GM18517 (cell line): ENCODE measurements around the gene AARSD1.
"Not testable (repeated sequence)": the region's sequence is repeated elsewhere in the genome, so short reads cannot be mapped to it uniquely, and the experiment has no call there.

Source experiments
- ATAC-seq: cut with Tn5 transposase; IDR thresholded peaks from one replicate; pipeline ENCODE4 v1.9.1; 2021; ENCODE audit warnings: mild to moderate bottlenecking, moderate library complexity; ENCODE audit not compliant: unreplicated experiment

AARSD1 gene

DNA sequence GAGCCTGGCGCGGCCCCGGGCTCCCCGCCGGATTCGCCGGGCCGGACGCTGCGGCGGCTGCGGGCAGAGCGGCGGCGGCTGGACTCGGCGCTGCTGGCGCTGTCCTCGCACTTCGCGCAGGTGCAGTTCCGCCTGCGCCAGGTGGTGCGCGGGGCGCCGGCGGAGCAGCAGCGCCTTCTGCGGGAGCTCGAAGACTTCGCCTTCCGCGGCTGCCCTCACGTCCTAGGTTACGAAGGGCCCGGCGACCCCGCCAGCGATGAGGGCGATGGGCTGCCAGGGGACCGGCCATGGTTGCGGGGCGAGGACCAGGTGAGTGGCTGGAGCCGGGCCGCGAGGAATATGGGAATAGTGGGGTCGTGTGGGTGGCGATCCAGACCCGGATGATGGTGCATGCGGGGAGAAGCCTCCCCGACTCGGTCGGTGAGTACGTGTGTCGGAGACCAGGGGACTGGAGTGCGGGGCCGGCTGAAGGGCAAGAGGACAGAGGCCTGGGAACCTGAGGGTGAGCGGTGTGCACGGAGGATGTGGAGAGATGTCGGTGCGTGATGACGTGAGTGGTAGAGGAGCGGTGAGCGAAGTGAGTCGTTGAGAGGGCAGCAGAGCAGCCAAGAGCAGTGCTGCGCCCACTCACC, 16.6 kb upstream of the AARSD1 start:
- ATAC-seq = peak; percentile 49

DNA sequence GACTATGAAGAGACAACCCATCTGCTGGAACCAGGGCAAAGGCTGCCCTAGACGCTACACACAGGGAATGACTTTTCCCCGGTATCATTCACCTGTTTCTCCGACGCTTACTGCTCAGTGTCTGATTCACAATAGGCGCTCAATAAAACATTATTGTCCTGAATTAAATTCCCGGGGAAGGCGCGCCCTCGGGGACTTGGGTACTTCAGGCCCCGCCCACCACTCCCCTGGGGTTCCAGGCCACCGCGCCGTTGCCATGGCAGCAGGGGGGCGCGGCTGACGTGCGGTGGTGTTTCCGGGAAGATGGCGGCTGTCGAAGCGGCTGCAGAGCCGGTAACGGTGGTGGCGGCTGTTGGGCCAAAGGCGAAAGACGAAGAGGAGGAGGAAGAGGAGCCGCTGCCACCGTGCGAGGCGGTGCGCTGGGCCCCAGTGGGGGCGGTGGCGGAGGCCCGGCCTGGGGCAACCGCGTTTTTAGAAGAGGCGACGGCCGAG, 16.1 kb upstream of the AARSD1 start, which contains the start of gene RUNDC1:
Gene RUNDC1, plus strand, starts transcription at position 292 of the 492 bp plus-strand sequence. Its CDS starts 12 bp downstream, at position 304.
- ATAC-seq = peak; percentile 57

DNA sequence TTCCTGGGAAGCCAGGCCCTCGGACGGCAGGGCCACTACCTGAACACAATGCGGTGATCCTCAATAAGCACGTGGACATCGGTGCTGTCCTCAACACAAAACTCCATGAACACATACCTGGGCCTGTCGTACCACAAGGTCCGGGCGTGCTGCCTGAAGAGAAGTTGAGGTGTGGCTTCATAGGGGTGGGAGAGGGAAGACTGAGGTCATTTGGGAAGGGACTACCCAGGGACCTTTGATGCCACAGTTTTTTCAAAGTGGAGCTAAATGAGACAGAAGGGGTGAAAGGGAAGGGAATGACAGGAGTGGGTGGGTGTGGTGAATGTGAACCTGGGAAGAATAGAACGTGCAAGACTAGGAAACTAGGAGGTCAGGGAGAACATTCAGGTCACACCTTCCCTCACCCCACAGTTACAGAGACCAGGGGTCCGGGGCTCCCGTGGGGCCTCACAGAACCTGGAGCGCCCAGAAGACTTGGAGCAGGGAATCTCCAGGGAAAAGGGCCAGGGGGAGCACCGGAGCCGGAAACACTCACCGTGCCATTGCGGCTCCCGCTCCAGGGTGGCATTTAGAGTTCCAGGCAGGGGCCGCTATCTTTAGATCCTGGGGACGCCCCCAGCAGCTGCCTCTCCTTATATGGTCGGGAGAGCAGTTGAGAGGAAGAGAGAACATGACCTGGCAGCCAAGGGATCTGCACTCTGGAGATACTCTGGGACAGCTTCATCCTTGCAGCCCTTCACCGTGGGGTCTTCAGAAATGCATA, 15.4 kb upstream of the AARSD1 start, which contains the start of gene PTGES3L:
Gene PTGES3L, minus strand, starts transcription at position 570 of the 763 bp plus-strand sequence. Its CDS starts 27 bp downstream, at position 543.
- no peak for ATAC-seq

DNA sequence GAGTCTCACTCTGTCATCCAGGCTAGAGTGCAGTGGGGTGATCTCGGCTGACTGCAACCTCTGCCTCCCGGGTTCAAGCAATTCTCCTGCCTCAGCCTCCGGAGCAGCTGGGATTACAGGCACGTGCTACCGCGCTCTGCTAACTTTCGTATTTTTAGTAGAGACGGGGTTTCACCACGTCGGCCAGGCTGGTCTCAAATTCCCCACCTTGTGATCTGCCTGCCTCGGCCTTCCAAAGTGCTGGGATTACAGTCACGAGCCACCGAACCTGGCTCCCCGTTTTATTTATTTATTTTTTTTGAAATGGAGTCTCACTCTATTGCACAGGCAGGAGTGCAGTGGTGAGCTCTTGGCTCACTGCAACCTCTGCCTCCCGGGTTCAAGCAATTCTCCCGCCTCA, 11.4 kb upstream of the AARSD1 start:
- not testable (repeated sequence) for ATAC-seq

DNA sequence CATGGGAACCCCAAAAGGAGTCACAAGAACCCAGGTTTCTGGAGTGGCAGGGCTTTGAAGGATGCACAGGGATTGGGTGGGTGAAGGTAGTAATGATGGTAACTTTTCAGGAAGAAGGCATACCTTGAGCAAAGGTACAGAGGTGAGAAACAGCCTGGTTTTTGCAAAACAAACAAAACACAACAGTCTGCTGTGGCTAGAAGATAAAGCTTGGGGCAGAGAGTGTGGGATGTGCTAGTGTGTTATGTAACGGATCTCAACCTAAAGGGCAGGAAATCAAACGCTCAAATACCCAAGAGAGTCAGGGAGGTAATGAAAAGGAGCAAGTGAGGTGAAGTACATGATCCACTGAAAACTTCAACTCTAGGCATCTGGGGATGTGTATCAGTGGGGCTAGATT, 11.0 kb upstream of the AARSD1 start:
- no peak for ATAC-seq

DNA sequence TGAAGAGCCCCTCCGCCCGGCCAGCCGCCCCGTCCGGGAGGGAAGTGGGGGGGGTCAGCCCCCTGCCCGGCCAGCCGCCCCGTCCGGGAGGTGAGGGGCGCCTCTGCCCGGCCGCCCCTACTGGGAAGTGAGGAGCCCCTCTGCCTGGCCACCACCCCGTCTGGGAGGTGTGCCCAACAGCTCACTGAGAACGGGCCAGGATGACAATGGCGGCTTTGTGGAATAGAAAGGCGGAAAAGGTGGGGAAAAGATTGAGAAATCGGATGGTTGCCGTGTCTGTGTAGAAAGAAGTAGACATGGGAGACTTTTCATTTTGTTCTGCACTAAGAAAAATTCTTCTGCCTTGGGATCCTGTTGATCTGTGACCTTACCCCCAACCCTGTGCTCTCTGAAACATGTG, 9.1 kb upstream of the AARSD1 start:
- ATAC-seq = not testable (repeated sequence)

DNA sequence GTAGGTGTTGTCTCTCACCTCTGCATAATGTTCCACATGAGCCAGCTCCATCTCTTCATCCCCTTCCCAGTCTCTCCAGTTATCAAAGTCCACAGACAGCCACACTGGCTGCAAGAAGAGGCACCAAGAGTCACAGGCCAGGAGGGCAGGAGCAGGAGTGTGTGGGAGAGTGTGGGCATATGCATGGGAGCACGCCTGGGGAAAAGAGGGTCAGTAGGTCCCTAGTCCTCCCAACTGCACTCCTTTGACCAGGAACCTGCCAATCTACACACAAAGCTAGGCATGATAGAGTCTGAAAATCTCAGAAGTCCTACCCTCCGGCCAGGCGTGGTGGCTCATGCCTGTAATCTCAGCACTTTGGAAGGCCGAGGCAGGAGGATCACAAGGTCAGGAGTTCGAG, 7.3 kb upstream of the AARSD1 start:
- ATAC-seq = no peak

DNA sequence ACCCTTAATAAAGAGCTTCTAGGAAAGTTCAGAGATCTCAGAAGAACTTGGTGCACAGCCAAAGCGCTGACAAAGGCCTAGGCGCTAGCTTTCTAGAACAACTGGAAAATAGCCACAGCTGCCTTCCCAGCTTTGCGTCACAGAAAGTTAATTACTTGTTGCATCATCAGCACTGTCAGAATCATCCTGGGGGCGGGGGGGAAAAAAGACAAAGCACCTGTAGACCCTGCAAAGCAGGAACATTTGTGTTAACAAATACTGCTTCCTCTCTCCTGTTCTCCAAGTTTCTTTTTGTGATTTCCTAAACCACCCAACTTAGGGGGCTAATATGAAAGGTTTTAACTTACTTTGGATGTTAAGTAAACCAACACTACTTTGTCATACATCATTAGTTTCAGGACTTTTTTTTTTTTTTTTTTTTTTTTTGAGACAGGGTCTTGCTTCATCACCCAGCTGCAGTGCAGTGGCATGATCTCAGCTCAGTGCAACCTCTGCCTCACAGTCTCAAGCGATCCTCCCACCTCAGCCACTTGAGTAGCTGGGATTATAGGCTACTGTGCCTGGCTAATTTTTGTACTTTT, 4.8 kb upstream of the AARSD1 start:
- ATAC-seq = no peak

DNA sequence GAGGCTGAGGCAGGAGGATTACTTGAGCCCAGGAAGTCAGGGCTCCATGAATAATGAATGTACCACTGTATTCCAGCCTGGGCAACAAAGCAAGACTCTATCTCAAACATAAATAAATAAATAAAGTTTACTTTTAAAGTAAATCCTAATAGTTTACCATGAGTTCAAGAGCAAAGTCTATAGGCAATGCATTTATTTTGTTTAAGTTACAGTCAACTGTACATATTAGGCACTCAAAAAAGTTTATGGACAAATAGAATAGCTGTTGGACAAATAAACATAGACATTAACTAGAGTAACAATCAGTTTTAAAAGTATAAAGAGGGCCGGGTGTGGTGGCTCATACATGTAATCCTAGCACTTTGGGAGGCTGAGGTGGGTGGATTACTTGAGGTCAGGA, 3.7 kb upstream of the AARSD1 start:
- ATAC-seq = no peak

DNA sequence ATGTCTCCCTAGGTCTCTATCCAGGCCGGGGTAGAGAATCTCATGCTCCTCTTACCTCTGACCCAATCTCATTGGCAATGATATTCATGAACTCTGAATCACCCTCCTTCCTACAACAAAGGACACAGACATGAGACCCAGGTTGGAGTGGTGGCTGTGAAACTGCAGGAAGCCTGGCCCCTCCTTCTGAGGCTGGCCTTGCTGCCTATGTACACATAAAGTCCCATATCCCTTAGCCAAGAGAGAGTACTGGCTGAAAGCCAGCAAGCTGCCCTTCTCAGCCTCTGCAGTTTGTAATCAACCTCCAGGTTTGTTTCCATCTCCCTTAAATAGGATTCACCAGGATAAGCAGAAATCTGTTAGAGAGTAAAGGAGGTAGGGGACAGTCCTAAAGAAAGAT, 10.6 kb downstream of the AARSD1 start:
- ATAC-seq = no peak

DNA sequence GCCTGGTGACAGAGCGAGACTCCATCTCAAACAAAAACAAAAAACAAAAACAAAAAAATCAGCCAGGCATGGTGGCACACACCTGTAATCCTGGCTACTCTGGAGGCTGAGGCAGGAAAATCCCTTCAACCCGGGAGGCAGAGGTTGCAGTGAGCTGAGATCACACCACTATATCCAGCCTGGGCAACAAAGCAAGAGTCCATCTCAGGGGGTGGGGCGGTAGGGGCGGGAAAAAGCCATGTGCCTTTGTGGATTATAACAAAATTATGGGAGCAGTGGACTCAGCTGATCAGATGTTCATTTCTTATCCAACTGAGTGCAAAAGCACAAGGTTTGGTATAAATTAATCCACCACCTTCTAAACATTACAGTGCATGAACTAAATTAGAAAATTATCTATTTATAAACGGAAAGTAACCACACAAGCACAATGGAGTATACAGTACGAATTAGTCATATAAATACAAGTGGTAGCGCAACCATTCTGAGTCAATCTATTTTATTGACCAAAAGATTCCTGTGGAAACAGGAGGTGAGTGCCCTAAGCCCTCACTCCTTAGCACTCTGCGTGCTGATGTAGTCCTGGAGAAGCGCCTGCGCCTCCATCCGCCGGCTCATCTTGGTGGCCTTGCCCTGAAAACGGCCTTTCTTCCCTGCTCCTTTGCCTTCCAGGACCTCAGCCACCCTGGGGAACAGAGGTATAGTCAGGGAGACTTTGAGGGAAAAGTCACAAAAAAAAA, 14.0 kb downstream of the AARSD1 start:
- no peak for ATAC-seq

DNA sequence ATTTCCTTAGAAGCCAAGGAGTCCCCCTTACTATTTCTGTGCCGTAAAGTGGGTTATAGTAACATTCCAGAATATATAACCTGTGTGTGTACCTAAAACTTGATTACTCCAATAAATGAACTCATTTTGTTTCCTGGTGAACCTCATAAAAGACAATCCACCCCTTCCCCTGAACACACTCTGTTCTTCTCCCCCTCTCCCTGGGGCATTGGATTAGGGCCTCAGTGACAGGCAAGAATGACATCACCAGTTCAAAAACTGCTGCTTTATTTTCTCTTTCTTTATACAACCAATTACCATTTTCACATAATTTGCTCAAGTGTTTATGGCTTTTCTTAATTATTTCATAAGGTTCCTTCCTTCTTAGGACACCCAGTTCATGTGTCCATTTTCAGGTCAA, 17.4 kb downstream of the AARSD1 start:
- no peak for ATAC-seq

DNA sequence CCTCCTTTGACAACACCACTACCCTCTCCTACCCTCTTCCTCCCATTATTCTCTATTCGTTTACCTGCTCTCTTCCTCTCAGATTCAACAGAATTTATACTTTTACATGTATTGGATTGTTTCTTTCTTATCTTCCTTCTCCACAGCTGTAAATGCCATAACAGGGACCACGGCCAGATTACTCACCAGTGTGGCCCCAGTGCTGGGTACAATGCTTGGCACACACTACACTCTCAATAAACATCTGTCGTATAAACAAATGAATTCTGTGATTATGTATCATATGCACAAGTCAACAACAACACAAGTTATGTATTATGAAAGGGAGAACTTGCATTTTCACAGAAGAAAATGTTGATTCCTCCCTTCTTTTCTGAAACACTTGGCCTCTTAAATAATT, 20.0 kb downstream of the AARSD1 start:
- no peak for ATAC-seq

DNA sequence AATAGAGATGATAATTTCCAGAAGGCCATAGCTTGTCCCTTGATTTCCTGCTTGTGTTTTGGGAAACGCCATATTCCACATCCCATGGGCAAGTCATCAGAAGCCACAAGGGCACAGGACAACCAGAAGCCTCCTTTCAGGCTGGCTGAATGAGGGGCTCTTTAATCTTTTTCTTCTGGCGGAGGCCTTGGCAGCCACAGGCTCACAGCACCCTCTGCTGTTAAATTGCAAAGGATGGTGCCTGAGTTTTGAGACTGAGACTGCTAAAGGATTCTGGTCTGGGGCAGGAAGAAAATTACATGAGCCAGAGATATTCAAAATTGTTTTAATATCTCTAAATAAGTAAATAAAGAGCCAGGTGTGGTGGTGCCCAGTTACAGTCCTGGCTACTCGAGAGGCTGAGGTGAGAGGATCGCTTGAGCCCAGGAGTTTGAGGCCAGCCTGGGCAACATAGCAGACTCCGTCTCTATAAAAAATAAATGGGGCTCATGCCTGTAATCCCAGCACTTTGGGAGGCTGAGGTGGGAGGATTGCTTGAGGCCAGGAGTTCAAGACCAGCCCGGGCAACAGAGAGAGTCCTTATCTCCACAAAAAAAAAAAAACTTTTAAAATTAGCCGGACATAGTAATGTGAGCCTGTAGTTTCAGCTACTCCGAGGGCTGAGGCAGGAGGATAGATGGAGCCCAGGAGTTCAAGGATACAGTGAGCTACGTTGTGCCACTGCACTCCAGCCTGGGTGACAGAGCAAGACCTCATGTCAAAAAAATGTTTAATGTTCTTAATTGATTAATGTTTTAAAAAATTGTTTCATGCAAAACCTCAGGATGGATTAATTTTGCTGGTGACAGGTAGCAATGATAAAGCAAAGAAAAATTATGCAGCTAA, 26.3 kb downstream of the AARSD1 start:
- ATAC-seq = no peak

DNA sequence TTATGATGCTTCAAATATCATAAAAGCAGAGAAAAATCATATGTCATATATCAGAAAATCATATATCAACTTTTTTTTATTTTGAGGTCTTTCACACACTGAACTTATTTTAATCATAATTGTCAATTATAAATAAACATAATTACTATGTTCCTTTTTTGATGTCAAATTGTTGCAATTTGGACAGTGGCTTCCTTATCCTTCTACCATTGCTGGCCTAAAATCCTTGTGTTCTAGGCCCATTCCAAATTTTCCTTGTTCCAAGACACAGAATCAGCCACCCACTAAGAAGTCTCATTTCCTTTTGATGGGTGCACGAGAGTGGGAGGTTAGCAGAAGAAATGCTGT, 34.8 kb downstream of the AARSD1 start:
- ATAC-seq = no peak

DNA sequence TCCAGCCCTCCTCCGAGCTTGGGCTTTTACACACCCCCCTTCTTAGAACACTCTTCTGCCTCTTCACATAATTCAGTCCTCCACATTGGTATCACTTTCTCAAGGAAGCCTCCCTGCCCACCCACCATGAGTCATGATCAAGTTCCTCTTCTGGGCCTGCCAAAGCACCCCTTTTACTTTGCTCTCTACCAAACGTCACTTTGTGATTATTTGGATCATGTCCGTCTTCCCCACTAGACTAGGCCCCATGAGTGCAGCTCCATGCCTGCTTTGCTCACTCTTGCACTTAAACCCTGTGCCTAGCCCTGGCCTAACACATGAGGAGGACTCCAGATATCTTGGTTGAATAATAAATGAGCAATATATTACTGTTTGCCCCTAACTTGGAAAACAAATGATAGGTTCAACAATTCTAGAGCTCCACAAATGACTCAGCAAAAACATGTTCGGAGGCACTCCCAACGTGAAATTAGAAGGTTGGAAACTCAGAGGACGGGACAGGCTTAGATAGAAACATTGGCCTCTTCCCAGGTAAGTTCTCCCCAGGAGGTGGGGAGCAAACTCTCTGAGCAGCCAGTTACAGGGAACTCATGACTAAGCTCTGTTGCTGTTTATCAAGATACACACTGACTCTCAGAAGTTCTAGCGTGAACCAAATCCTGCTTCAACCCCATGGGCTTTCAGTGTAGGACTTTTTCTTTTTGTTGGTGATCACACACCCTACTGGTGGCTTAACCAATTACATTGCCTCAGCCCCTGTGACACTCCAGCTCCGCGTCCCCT, 35.3 kb downstream of the AARSD1 start:
- ATAC-seq = no peak

DNA sequence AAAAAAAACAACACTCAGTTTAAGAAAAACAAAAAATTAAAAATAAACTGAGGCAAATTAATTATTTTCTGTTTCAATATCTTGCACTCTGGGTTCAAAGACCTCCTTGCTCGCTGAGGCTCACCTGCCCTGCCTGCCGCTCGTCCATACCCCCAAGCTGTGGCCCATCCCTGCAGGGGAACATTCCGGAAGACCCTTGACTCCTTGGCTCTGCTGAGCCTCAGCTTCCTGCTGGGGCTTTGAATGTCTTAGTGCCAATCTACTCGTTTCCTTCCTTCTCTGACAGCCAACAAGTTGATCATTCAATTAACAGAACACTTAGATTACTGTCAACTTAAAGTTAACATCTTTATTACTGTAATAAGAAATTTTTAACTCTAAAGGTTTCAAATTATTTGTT, 39.4 kb downstream of the AARSD1 start:
- no peak for ATAC-seq

DNA sequence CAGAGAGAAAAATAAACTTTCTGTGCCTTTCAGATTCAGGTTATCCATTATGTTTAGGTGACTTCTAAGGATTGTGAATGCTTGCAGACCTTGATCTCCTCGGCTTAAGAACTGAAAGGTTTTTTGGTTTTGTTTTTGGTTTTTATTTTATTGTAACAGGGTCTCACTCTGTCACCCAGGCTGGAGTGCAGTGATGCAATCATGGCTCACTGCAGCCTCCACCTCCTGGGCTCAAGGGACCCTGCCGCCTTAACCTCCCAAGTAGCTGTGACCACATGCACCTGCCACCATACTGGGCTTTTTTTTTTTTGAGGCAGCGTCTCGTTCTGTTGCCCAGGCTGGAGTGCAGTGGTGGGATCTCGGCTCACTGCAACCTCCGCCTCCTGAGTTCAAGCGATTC, 40.8 kb downstream of the AARSD1 start:
- not testable (repeated sequence) for ATAC-seq

DNA sequence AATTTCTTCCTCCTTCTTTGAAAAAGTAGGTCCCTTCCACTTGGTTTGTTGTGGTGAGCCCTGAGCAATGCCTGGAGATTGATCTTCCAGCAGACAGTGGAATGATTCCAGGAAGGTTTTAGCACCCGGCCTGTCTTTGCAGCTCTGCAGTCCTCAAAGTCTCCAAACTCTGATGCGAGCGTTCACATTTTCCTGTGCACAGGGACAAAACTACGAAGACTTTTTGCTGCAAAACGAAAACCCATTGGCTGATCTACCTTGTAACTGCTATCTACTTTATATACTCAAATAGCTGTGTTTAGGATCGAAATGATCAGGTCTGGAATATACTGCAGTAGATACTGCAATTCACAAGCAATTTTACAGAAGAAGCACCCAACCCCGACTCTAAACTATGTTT, 42.0 kb downstream of the AARSD1 start:
- ATAC-seq = no peak

DNA sequence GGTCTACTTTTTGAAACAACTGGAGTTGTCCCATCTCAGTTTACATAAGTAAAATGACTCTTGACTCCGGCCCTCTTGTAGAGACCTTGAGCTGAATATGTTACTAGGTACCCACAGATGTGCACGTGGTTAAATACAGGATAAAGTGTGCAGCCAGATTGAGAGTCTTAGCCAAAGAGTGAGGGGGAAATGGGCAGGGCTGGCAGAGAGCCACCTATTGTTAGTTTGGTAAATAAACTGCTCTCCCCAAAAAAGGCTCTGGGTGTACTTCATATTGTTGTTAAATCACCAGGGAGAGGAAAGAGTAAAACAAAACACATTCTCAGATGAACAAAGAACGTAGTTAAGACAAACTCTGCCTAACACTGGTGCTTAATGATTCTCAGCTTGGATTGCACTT, 43.3 kb downstream of the AARSD1 start:
- no peak for ATAC-seq
